GM13976 (cell line): ENCODE measurements around the gene ADPRM.

ENCODE experiments used
- DNase-seq: peaks from one replicate; pipeline ENCODE4 v3.0.0; 2012; ENCODE audit warnings: low spot score
- CTCF ChIP-seq: IDR thresholded peaks from 2 replicates; pipeline ENCODE4 v1.5.1; 2012; ENCODE audit warnings: borderline replicate concordance, mild to moderate bottlenecking; ENCODE audit not compliant: insufficient read depth; ENCODE audit errors: extremely low read depth, missing control alignments, control extremely low read depth
- in situ Hi-C: fragments of 300-500 bp; cut with MboI; formaldehyde crosslinking; loops from one replicate; pipeline ENCODE4 v1.12.0; 2022; ENCODE audit warnings: low sequenced_read_pairs, mixed read lengths, inconsistent platforms; ENCODE audit not compliant: unreplicated experiment

The ADPRM gene

GRCh38 chr17:10756619-10757018 is 59.2 kb downstream of the ADPRM start:
- DNase-seq, result no peak
- in situ Hi-C loops, result no loop called here
- TF ChIP-seq CTCF, result no peak

- DNase-seq, result no peak
- in situ Hi-C loops, result no loop called here
These were observed 59.7 kb downstream of the ADPRM start for GRCh38 chr17:10757067-10757466.

GRCh38 chr17:10757647-10758046 is 60.3 kb downstream of the ADPRM start:
- in situ Hi-C loops, result no loop called here
- no peak for DNase-seq
- no peak for TF ChIP-seq CTCF

More at GRCh38 chr17:10757067-10757466, 59.7 kb downstream of the ADPRM start:
- no peak for TF ChIP-seq CTCF

- in situ Hi-C loops, result no loop called here
- TF ChIP-seq CTCF, result no peak
- no peak for DNase-seq
These were observed 60.7 kb downstream of the ADPRM start for GRCh38 chr17:10758062-10758461.
